Activated naive CD4-positive, alpha-beta T cell treated with anti-CD3 and anti-CD28 coated beads for 36 hours (primary cell): ENCODE data around the gene SPAG16. TPM values are rescaled to one million over a fixed set of nuclear protein-coding genes. Genes with fewer than 3 reads are reported as not detected.

Experiments
- CTCF ChIA-PET: fragments of 350-600 bp; sonication (Branson Sonifier 250); formaldehyde crosslinking; loops from one replicate; lab custom pipeline; 2021; ENCODE audit warnings: antibody characterized with exemption; lab: Charles Lee
- DNase-seq: peaks from one replicate; pipeline ENCODE4 v3.0.0-alpha.2; 2020
- H3K27ac Mint-ChIP-seq: one replicate; pipeline ENCODE4 v1.8.0; 2021; ENCODE audit warnings: mild to moderate bottlenecking, mixed read lengths
- H3K27me3 Mint-ChIP-seq: one replicate; pipeline ENCODE4 v1.8.0; 2021; ENCODE audit warnings: low read depth, mixed read lengths
- H3K36me3 Mint-ChIP-seq: one replicate; pipeline ENCODE4 v1.8.0; 2021; ENCODE audit warnings: low read depth, mixed read lengths
- H3K4me1 Mint-ChIP-seq: one replicate; pipeline ENCODE4 v1.8.0; 2021; ENCODE audit warnings: low read depth, mixed read lengths
- H3K4me3 Mint-ChIP-seq: one replicate; pipeline ENCODE4 v1.8.0; 2021; ENCODE audit warnings: mild to moderate bottlenecking, moderate library complexity, mixed read lengths
- H3K9me3 Mint-ChIP-seq: one replicate; pipeline ENCODE4 v1.8.0; 2021; ENCODE audit warnings: mixed read lengths
- intact Hi-C: fragments of 100-400 bp; cut with micrococcal nuclease; formaldehyde crosslinking; loops from one replicate; pipeline ENCODE4 v1.15.1; 2023
- total RNA-seq, 2 experiments: library from RNA; stranded (reverse); gene quantifications; one replicate each; pipeline ENCODE4 v1.2.3, GENCODE V29; 2021

Gene SPAG16
- total RNA-seq, 2 experiments from 2014 or later: 8.4 to 8.8 TPM

- intact Hi-C loops: no loop called here
- Mint-ChIP-seq H3K4me3 (no peak overlapping the region), H3K9me3 (no peaks in the 10 kb centered on the region), H3K27me3 (no peaks in the 10 kb centered on the region), H3K36me3 (no peaks in the 10 kb centered on the region), H3K27ac (no peak overlapping the region), H3K4me1 (no peaks in the 10 kb centered on the region)
- CTCF ChIA-PET: no interaction called here
- no peak for DNase-seq
Measured at GRCh38 chr2:214158851-214159250, 874.6 kb downstream of the SPAG16 start.

- H3K9me3 Mint-ChIP-seq: no peaks in the 10 kb centered on the region
- H3K36me3 Mint-ChIP-seq: no peaks in the 10 kb centered on the region
- no peak for DNase-seq
- H3K27ac Mint-ChIP-seq: no peak overlapping the region
- H3K4me1 Mint-ChIP-seq: no peaks in the 10 kb centered on the region
- intact Hi-C loops: no loop called here
- H3K27me3 Mint-ChIP-seq: no peaks in the 10 kb centered on the region
- H3K4me3 Mint-ChIP-seq: no peak overlapping the region
- CTCF ChIA-PET: no interaction called here
Measured at GRCh38 chr2:214169281-214169680, 885.0 kb downstream of the SPAG16 start.

- H3K36me3 Mint-ChIP-seq: no peaks in the 10 kb centered on the region
- H3K27ac Mint-ChIP-seq: no peak overlapping the region
- no peaks in the 10 kb centered on the region for H3K9me3 Mint-ChIP-seq
- intact Hi-C loops: no loop called here
- H3K4me1 Mint-ChIP-seq: no peaks in the 10 kb centered on the region
- no peak for DNase-seq
- no peaks in the 10 kb centered on the region for H3K27me3 Mint-ChIP-seq
- H3K4me3 Mint-ChIP-seq: no peak overlapping the region
- CTCF ChIA-PET: no interaction called here
Measured at GRCh38 chr2:214169736-214170135, 885.5 kb downstream of the SPAG16 start.

- intact Hi-C loops: no loop called here
- H3K36me3 Mint-ChIP-seq: no peaks in the 10 kb centered on the region
- CTCF ChIA-PET: no interaction called here
- no peaks in the 10 kb centered on the region for H3K4me1 Mint-ChIP-seq
- H3K27me3 Mint-ChIP-seq: no peaks in the 10 kb centered on the region
- H3K27ac Mint-ChIP-seq: no peak overlapping the region
- no peak overlapping the region for H3K4me3 Mint-ChIP-seq
- no peak for DNase-seq
- no peaks in the 10 kb centered on the region for H3K9me3 Mint-ChIP-seq
Measured at GRCh38 chr2:214174563-214174962, 890.3 kb downstream of the SPAG16 start.

GRCh38 chr2:214180071-214180470 lies 895.8 kb downstream of the SPAG16 start:
- Mint-ChIP-seq H3K36me3 (no peaks in the 10 kb centered on the region), H3K9me3 (no peaks in the 10 kb centered on the region), H3K27ac (no peak overlapping the region), H3K4me1 (no peaks in the 10 kb centered on the region), H3K27me3 (no peaks in the 10 kb centered on the region), H3K4me3 (no peak overlapping the region)
- CTCF ChIA-PET: no interaction called here
- no peak for DNase-seq
- intact Hi-C loops: no loop called here

GRCh38 chr2:214180686-214181085 lies 896.4 kb downstream of the SPAG16 start:
- Mint-ChIP-seq H3K36me3 (no peaks in the 10 kb centered on the region), H3K4me1 (no peaks in the 10 kb centered on the region), H3K27me3 (no peaks in the 10 kb centered on the region), H3K27ac (no peak overlapping the region), H3K9me3 (no peaks in the 10 kb centered on the region), H3K4me3 (no peak overlapping the region)
- intact Hi-C loops: no loop called here
- no peak for DNase-seq
- CTCF ChIA-PET: no interaction called here

- no peak for DNase-seq
- CTCF ChIA-PET: no interaction called here
- Mint-ChIP-seq H3K27me3 (no peaks in the 10 kb centered on the region), H3K4me1 (no peaks in the 10 kb centered on the region), H3K36me3 (no peaks in the 10 kb centered on the region), H3K27ac (no peak overlapping the region), H3K9me3 (no peaks in the 10 kb centered on the region), H3K4me3 (no peak overlapping the region)
- intact Hi-C loops: no loop called here
Measured at GRCh38 chr2:214184461-214184860, 900.2 kb downstream of the SPAG16 start.

- no peak overlapping the region for H3K4me3 Mint-ChIP-seq
- H3K4me1 Mint-ChIP-seq: no peaks in the 10 kb centered on the region
Measured at GRCh38 chr2:214185546-214185945, 901.3 kb downstream of the SPAG16 start.

GRCh38 chr2:214192711-214193110 lies 908.4 kb downstream of the SPAG16 start:
- intact Hi-C loops: no loop called here
- DNase-seq: no peak
- Mint-ChIP-seq H3K36me3 (no peaks in the 10 kb centered on the region), H3K4me1 (no peaks in the 10 kb centered on the region), H3K9me3 (no peaks in the 10 kb centered on the region), H3K27ac (no peak overlapping the region), H3K4me3 (no peak overlapping the region), H3K27me3 (no peaks in the 10 kb centered on the region)
- CTCF ChIA-PET: no interaction called here

More at GRCh38 chr2:214185546-214185945, 901.3 kb downstream of the SPAG16 start:
- Mint-ChIP-seq H3K36me3 (no peaks in the 10 kb centered on the region), H3K9me3 (no peaks in the 10 kb centered on the region), H3K27ac (no peak overlapping the region), H3K27me3 (no peaks in the 10 kb centered on the region)
- intact Hi-C loops: no loop called here
- no peak for DNase-seq
- CTCF ChIA-PET: no interaction called here

- no peak overlapping the region for H3K27ac Mint-ChIP-seq
- no peak overlapping the region for H3K4me3 Mint-ChIP-seq
- no peaks in the 10 kb centered on the region for H3K4me1 Mint-ChIP-seq
- intact Hi-C loops: no loop called here
- H3K27me3 Mint-ChIP-seq: no peaks in the 10 kb centered on the region
- H3K9me3 Mint-ChIP-seq: no peaks in the 10 kb centered on the region
- CTCF ChIA-PET: no interaction called here
- no peak for DNase-seq
- H3K36me3 Mint-ChIP-seq: no peaks in the 10 kb centered on the region
Measured at GRCh38 chr2:214193943-214194342, 909.7 kb downstream of the SPAG16 start.

- H3K4me3 Mint-ChIP-seq: no peak overlapping the region
- no peaks in the 10 kb centered on the region for H3K27me3 Mint-ChIP-seq
- DNase-seq: no peak
- no peaks in the 10 kb centered on the region for H3K36me3 Mint-ChIP-seq
- peaks cover 2% of the 10 kb centered on the region for H3K9me3 Mint-ChIP-seq
- intact Hi-C loops: no loop called here
- no peak overlapping the region for H3K27ac Mint-ChIP-seq
- no peaks in the 10 kb centered on the region for H3K4me1 Mint-ChIP-seq
- CTCF ChIA-PET: no interaction called here
Measured at GRCh38 chr2:214196260-214196659, 912.0 kb downstream of the SPAG16 start.

GRCh38 chr2:214201892-214202291 lies 917.6 kb downstream of the SPAG16 start:
- CTCF ChIA-PET: no interaction called here
- no peak for DNase-seq
- Mint-ChIP-seq H3K9me3 (peaks cover 6% of the 10 kb centered on the region), H3K36me3 (no peaks in the 10 kb centered on the region), H3K4me1 (no peaks in the 10 kb centered on the region), H3K4me3 (no peak overlapping the region), H3K27ac (no peak overlapping the region), H3K27me3 (peaks cover 2% of the 10 kb centered on the region)
- intact Hi-C loops: no loop called here

GRCh38 chr2:214203214-214203613 lies 919.0 kb downstream of the SPAG16 start:
- H3K27ac Mint-ChIP-seq: no peak overlapping the region

More at GRCh38 chr2:214203214-214203613, 919.0 kb downstream of the SPAG16 start:
- Mint-ChIP-seq H3K4me1 (no peaks in the 10 kb centered on the region), H3K9me3 (peaks cover 6% of the 10 kb centered on the region), H3K27me3 (peaks cover 2% of the 10 kb centered on the region), H3K4me3 (no peak overlapping the region), H3K36me3 (no peaks in the 10 kb centered on the region)
- CTCF ChIA-PET: no interaction called here
- no peak for DNase-seq
- intact Hi-C loops: no loop called here
